NOMO-1 treated with dmso at 0.1 percent for 144 hours (cell line): ENCODE results near the gene H2AZ2.
"Not testable (repeated sequence)": the region's sequence is repeated elsewhere in the genome, so short reads cannot be mapped to it uniquely, and the experiment has no call there.

Experiments
- DNase-seq: peaks from one replicate; lab custom pipeline; 2025; ENCODE audit not compliant: unreplicated experiment; lab: John Stamatoyannopoulos, UW

Gene H2AZ2

DNA sequence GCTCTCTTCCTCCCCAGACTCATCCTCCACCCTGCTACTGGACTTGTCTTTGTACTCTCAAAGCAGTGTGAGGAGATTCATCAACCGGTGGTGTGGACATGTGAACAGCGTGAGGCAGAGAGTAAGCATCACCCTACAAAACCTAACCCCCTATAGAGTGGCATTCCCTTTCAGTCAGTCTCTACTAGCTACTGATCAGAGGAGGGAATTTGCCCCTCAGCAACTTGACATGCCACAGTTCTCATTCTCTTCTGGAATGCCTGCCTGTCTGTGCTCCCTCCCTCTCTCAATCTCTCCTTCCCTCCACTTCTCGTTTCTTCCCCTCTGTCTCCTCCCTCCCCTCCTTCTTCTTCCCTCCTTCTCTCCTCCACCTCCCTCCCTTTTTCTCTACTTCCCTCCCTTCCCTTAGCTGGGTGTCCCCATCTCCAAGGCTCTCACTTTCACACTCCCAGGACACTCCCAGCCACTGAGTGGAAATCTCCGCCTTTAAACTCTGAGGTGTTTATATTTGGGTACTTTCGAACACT is 24.6 kb downstream of the H2AZ2 start:
- DNase-seq = no peak

DNA sequence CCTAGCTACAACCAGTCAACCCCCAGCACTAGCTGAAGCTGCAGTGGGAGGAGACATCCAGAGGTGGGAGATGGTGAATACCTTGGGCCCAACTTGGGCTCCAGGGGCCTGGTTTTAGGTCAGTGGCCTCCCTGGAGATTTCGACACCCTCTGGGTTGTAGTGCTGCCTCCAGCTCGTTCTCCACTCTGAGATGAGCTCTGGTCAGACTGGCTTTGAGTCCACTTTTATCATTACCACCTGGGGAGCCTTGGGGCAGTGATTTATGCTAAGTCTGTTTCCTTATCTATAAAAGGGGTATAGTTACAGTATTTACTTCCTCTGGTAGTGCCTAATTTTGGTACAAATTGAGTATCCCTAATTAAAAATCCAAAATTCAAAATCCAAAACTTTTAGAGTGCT is 28.6 kb downstream of the H2AZ2 start:
- DNase-seq = no peak

DNA sequence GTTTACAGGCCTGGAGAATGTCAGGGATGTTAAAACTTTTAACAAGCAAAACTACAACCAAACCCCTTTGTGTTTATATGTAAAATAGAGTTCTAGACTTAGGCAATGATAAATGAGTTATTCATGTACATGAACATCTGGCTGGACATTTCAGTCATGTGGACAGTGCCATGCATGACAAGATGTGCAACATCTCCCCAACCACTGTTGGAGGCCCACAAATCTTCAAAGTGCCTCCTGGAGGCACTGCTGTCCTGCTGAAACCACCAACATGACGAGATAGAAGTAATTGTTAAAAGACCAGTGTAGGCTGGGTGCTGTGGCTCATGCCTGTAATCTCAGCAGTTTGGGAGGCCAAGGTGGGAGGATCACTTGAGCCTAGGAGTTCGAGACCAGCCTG is 33.0 kb downstream of the H2AZ2 start:
- DNase-seq = no peak

DNA sequence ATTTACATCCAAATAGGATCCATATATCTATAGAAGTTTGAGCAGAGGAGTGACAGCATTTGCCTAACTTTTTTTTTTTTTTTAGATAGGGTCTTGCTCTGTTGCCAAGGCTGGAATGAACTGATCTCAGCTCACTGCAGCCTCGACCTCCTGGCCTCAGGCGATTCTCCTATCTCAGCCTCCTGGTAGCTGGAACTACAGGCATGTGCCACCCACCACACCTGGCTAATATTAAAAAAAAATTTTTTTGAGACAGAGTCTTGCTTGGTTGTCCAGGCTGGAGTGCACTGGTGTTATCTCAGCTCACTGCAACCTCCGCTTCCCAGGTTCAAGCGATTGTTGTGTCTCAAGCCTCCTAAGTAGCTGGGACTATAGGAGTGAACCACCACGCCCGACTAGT is 36.3 kb downstream of the H2AZ2 start:
- DNase-seq = no peak

DNA sequence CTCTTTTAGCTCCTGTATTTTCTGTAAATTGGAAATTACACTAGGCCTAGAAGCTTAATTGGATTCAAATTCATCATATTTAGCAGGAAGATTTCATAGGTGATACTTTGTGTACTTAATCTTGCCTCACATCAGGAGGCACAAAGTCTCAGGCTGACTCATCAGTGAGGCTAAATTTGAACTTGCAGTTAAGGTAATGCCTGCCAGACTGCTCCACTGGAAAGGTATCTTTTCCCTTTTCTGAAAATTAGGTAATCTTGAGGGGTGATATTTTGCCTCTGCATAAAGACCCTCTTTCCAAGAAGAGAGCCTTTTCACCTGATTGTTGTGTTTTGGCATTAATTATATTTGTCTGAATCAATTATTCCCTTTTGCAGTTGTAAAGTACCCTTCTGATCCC is 36.8 kb downstream of the H2AZ2 start:
- no peak for DNase-seq

DNA sequence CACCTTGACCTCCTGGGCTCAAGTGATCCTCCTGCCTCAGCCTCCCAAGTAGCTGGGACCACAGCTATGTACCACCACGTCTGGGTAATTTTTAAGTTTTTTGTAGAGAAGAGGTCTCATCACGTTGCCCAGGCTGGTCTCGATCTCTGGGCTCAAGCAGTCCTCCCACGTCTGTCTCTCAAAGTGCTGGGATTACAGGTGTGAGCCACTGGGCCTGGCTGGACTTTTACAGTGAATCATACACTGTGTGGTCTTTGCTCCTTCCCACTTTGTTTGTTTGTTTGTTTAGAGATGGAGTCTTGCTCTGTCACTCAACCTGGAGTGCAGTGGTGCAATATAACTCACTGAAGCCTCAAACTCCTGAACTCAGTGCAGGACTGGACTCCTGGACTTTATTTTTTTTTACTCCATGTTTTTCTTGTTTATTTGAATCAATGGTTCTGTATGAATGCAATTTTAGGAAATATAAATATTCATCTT is 38.9 kb downstream of the H2AZ2 start:
- no peak for DNase-seq

DNA sequence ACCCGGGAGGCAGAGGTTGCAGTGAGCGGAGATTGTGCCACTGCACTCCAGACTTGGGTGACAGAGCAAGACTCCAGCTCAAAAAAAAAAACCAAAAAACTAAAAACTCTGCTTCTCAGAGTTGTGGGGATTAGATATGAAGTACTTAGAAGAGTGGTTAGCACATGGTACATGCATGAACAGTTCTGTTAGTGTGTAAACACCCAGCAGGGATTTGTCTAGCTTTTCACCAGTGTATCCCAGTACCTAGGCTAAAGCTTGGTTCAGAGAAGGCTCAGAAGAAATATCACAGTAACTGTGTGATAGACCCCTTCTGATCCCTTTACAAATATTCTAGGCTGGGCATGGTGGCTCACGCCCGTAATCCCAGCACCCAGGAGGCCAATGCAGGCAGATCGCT is 41.9 kb downstream of the H2AZ2 start:
- no peak for DNase-seq

DNA sequence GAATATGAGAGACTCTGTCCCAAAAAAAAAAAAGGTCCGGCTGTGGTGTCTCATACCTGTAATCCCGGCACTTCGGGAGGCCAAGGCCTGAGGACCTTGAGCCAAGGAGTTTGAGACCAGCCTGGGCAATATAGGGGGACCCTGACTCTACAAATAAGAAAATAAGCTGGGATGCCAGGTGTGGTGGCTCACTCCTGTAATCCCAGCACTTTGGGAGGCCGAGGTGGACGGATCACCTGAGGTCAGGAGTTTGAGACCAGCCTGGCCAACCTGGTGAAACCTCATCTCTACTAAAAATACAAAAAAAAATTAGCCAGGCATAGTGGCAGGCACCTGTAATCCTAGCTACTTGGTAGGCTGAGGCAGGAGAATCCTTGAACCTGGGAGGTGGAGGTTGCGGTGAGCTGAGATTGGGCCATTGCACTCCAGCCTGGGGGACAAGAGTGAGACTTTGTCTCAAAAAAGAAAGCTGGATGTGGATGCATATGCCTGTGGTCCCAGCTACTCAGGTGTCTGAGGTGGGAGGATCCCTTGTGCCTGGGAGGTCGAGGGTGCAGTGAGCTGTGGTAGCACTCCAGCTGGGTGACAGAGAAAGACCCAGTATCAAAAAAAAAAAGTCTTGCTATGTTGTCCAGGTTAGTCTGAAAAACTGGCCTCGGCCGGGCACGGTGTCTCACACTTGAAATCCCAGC is 43.9 kb downstream of the H2AZ2 start:
- not testable (repeated sequence) for DNase-seq

DNA sequence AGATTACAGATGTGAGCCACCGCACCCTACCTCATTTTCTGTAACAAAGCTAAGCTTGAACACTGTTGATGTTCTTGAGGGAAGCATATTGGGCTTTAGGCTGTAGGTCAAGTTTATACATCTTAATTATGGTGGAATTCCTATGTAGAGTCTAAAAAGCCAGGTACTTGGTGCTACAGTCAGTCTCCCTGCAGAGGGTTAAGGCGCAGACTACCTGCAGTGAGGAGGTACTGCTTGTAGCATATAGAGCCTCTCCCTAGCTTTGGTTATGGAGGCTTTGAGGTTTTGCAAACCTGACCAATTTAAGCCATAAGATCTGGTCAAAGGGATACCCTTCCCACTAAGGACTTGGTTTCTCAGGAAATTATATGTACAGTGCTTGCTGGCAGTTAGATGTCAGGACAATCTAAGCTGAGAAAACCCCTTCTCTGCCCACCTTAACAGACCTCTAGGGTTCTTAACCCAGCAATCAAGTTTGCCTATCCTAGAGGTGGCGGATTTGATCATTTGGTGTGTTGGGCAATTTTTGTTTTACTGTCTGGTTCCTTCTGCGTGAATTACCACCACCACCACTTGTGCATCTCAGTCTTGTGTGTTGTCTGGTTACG is 45.4 kb downstream of the H2AZ2 start:
- no peak for DNase-seq

DNA sequence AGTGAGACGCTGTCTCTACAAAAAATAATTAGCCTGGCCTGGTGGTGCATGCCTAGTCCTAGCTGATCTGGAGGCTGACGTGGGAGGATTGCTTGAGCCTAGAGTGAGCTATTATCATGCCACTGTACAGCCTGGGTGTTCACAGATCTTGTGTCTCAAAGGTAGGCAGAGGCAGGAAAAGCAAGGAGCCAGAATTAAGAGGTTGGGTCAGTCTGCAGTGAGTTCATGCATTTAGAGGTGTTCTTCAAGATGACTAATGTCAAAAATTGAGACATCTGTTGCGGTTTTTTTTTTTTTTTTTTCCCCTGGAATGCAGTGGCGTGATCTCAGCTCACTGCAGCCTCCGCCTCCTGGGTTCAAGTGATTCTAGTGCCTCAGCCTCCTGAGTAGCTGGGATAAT is 46.0 kb downstream of the H2AZ2 start:
- no peak for DNase-seq

DNA sequence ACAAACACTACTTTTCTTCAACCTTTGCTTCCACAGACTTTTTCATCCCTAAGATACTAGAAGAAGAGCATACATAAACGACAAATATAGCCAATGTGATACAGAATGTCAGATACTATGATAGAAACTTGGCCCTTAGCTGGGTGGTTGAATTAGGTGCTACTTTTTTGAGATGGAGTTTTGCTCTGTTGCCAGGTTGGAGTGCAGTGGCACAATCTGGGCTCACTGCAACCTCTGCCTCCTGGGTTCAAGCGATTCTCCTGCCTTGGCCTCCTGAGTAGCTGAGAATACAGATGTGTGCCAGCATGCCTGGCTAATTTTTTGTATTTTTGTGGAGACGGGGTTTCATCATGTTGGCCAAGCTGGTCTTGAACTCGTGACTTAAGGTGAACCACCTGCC is 47.9 kb downstream of the H2AZ2 start:
- DNase-seq = no peak

DNA sequence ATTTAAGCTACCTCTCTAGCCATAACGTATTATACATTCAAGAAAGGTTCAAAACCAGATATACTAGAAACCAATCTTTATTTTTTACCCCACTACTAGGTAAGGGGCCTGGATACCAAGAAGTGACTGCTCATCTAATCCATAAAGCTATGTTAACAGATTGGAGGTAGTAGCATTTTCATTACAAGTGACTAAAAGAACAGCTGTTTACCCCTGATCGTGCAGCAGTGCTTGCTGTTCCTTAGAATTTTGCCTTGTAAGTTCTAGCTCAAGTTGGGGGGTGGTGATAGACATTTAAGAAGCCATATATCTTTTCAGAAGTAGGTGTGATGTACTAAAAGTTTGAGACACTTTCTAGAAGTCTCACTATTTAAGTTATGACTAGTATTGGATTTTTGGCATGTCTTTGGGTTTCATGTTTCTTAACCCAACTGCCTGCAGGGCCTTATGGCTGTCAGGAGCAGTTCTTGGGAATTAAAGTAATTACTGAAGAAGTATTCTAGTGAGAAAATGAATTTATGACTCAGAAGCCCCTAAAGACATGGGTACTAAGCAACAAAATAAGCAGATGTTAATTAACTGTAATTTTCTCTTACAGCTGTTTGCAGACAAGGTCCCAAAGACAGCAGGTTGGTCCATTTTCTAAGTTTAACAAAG is 49.1 kb downstream of the H2AZ2 start:
- no peak for DNase-seq

DNA sequence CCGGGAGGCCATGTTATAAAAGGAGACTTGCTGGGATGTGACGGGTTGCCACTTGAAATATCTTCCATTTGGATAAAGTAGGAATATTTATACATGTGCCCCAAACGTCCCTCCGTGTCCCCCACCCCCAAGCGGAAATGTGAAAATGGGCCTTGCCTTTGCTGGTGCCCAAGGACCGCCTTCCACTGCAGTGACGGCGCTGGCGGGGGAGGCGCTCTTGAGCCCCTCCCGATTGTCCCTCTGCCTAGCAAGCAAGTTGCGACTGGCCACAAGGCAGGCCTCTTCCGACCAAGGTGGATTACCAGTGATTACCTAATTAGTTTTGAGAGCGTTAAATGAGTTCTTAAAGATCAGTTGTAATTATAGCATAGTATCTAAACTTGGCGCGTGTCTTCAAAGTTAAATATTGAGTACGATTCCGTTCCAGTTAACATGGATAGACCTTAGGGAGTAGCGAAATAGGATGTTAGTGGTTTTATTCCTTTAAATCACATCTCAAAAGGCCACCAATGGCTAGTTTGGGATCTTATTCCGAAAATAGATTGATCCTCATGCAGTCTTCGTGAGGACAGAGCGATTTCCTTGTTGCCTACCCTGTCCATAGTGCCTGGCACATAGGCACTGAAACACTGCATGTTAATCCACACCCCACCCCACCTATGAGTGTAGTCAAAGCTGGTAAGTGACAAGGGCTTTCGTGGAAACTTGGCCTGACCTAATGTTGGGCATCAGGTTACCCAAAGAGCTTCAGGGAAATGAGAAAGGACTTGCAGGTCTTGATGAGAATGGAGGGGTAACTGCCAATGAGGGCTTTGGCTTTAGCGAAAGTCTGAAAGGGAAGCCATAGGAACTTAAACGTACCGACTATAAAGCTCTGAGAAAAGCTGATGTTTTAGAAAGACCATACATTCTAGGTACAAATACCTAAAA is 50.3 kb downstream of the H2AZ2 start:
- DNase-seq = peak; percentile 89

DNA sequence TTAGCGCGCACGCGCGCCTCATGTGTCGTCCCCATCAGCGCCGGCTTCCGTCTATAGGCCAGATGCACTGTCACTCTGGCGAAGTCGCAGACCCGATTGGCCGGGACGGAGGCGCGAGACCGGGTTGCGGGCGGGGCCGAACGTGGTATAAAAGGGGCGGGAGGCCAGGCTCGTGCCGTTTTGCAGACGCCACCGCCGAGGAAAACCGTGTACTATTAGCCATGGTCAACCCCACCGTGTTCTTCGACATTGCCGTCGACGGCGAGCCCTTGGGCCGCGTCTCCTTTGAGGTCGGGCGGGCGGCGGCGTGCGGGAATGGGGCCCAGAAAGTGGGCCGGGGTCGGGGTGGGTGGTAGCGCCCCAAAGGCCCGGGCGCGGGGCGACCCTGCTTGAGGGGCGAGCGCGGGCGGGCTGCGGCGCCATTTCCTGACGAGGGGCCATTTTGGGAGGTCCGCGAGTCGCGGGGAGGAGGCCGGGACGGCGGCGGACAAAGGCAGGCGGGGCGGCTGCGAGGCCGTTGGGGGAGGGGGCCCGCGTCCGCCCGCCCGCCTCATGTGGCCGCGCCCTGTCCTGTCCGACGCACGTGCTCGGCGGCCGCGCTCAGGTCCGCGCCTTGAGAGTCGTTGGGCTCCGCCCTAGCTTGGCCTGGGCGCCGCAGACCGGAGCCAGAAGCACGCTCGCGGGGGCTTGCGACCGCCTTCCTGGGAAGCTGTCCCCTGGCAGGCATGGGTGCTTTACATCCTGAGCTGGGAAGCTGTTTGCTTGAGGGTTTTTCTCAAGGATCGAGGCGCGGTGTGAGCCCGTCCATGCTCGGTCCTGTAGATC is 51.2 kb downstream of the H2AZ2 start, which contains the start of gene PPIA:
PPIA (plus strand) TSS at position 178 of the 825 bp plus-strand sequence; CDS start at position 222, 44 bp downstream.
- peak; percentile 98 for DNase-seq

DNA sequence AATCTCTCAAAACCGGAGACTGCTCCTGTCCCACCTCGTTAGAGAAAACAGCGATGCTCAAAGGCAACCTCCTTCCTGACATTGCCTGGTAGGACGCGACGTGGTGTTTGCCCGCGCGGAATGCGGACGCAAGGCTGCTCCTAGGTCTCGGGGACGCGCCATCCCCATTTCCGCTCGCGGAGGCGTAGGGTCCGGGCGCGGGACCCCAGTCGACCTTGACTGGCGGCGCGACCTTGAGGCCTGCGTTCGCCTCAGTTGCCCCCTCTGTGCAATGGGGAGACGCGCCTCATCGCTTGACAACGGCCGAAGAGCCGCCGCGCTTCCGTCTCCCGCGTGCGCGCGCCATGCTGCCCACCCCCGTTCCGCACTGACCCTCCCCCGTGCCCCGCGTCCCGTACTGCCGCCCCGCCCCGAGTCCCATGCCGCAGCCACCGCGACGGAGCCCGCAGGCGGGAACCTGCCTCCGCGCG is 51.8 kb downstream of the H2AZ2 start:
- DNase-seq = no peak

DNA sequence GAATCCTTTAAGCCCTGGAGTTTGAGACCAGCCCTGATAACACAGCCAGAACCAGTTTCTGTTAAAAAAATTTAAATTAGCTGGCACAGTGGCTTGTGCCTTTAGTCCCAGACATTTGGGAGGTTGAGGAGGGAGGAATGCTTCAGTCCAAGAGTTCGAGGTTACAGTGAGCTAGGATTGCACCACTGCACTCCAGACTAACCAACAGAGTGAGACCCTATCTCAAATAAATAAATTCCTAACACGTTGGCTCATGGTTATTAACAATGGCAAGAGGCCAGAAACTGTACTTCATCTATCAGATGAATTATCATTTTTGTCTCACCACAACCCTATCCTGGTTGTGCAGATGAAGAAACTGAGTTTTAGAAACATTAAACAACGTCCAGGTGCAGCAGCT is 53.6 kb downstream of the H2AZ2 start:
- no peak for DNase-seq

DNA sequence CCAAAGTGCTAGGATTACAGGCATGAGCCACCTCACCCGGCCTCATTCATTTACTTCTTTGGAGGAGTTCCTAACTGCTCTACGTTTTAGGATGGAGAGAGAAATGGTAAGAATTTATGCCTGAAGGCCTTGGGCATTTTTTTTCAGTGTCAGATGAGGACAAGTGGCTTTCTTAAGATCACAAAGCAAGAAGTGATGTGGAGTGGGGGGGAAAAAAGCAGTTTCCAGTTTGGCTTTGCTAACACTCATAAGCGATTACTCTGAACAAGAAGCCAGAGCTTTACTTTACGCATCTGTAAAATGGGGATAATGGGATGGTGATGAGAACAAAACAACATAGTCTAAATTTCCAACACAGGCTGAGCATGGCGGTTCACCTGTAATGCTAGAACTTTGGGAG is 54.0 kb downstream of the H2AZ2 start:
- no peak for DNase-seq

DNA sequence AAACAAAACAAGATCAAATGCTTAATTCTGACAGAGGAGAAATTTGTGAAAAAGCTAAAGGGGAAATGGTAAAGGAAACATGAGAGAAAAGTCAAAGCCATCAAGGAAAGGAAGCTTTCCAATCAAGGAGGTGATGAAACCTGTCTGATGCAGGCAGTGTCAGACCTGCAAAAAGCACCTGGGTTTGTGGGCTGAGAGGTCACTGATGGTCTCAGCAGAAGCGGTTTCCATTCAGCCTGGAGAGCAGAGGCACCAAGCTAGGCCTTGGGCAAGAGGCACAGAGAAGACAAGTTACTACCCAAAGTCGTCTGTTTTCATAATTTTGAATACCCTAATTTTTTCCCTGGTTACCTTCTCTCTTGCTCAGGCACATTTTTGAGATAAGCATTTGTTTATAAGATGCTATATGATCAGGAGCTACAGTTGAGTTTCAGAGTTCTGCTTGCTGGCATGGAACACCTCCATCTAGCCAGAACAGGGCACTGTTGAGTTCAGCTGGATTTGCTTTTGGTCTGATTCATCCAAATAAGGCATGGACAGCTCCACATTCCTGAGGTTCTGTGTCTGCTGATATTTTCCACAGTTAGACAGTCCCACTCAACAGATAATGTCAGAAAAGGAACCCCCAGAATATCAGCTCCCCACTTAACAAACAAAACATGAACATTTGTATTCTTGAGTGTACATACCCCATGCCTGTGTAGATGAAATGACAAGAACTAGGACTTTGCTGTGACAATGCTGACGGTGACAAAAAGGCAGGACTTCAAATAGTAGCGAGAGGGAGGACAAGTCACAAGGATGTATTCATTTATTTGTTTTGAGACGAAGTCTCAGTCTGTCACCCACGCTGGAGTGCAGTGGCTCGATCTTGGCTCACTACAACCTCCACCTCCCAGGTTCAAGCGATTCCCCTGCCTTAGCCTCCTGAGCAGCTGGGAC is 56.3 kb downstream of the H2AZ2 start:
- DNase-seq = no peak

DNA sequence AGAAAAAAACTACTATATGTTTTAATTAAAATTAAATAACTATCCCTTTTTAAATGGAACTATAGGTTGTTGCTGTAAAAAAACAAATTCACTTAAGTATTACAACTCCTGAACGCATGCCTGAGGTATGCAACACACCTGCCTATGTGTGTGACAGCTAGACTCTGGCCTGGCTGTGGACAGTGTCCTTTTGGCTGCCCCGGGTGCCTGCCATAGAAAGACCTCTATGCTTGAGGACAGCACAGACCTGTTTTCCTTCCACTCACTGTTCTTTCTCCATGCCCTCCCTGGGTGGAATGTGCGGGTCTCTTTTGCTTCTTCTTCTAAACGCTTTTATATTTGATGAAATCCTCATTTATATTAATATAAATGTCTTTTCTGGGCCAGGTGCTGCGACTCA is 57.9 kb downstream of the H2AZ2 start:
- no peak for DNase-seq
